ENCODE results near the gene DPYD.

DPYD gene

DNA sequence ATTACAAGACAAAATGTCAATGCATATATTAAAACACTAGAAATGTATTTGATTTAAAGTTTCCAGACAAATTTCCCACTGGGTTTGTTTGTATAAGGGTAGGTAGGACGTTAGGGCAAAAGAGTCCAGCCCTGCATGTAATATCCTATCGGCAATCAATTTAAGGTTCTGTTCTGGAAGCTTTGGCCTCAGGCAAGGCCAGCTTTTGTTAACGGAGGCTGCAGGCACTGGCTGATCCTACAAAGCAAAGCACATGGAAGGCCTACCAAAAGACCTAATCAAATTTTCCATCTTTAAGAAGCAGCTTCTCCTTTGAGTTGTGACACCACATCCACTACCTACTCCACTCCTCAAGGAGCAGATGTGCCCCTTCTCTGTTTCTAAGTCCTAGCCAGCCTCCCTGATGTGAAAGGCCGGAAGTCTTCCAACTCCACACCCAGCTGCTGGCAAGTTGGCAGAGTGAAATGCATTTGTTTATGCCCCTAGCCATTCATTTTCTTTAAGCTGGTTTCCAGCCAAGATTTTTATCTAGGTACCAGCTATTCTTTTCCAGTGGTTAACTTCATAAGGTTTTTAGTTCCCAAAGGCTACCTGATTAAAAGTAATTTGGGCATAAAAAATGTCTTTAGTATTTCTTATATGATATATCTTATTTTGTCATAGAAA is 746.7 kb downstream of the DPYD start:
- Histone ChIP-seq H3K4me3 (ENCODE audit: low read length, poor library complexity, severe bottlenecking) (no peak overlapping the region), H4K20me1 (ENCODE audit: insufficient read depth, low read length, poor library complexity, severe bottlenecking) (no peaks in the 10 kb centered on the region), H2AFZ (ENCODE audit: low read length) (no peak overlapping the region), H3K9me3 (ENCODE audit: insufficient read depth, low read depth, low read length) (no peaks in the 10 kb centered on the region), H3K36me3 (ENCODE audit: insufficient read depth, low read length) (no peaks in the 10 kb centered on the region), H3K9ac (ENCODE audit: low read depth, low read length, poor library complexity, severe bottlenecking) (no peak overlapping the region), H3K27me3 (ENCODE audit: insufficient read depth, low read length, poor library complexity, severe bottlenecking) (no peaks in the 10 kb centered on the region), H3K4me1 (ENCODE audit: insufficient read depth, low read length, poor library complexity, severe bottlenecking) (no peaks in the 10 kb centered on the region), H3K9me2 (replicated peaks; ENCODE audit: low read depth, low read length) (no peaks in the 10 kb centered on the region), H3F3A (ENCODE audit: low read depth) (no peaks in the 10 kb centered on the region), H3K4me2 (ENCODE audit: low read depth, low read length, poor library complexity, severe bottlenecking) (no peak overlapping the region), H3K79me2 (ENCODE audit: insufficient read depth, low read length) (no peaks in the 10 kb centered on the region)
- TF ChIP-seq, protein P1, sequence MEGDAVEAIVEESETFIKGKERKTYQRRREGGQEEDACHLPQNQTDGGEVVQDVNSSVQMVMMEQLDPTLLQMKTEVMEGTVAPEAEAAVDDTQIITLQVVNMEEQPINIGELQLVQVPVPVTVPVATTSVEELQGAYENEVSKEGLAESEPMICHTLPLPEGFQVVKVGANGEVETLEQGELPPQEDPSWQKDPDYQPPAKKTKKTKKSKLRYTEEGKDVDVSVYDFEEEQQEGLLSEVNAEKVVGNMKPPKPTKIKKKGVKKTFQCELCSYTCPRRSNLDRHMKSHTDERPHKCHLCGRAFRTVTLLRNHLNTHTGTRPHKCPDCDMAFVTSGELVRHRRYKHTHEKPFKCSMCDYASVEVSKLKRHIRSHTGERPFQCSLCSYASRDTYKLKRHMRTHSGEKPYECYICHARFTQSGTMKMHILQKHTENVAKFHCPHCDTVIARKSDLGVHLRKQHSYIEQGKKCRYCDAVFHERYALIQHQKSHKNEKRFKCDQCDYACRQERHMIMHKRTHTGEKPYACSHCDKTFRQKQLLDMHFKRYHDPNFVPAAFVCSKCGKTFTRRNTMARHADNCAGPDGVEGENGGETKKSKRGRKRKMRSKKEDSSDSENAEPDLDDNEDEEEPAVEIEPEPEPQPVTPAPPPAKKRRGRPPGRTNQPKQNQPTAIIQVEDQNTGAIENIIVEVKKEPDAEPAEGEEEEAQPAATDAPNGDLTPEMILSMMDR (conservative IDR thresholded peaks at IDR 0.05; ENCODE audit: low read length), result no peak
- TF ChIP-seq EZH2phosphoT487 (IDR thresholded peaks at IDR 0.05; ENCODE audit: borderline replicate concordance), result no peak

DNA sequence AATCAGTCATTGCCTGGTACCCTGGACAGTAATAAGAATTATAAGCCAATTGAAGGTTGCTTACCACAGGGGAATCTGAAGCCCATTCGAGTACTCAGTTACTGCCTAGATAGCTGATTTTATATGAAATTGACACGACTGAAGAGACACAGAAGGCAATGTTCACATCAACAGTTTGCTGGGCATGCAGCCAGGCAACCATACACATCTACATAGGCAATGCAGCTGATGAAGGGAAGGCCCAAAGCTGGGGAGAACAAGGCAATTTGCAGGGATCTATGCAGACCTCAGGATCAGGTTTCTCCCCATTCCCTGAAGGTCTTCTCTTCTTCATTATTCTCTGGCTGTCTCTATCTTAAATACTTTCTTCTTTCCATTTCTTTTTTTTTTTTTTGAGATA is 750.5 kb downstream of the DPYD start:
- Histone ChIP-seq H4K20me1 (ENCODE audit: insufficient read depth, low read length, poor library complexity, severe bottlenecking) (no peaks in the 10 kb centered on the region), H3K27me3 (ENCODE audit: insufficient read depth, low read length, poor library complexity, severe bottlenecking) (no peaks in the 10 kb centered on the region), H3F3A (ENCODE audit: low read depth) (no peaks in the 10 kb centered on the region), H3K9me2 (replicated peaks; ENCODE audit: low read depth, low read length) (no peaks in the 10 kb centered on the region), H3K4me2 (ENCODE audit: low read depth, low read length, poor library complexity, severe bottlenecking) (no peak overlapping the region), H3K4me3 (ENCODE audit: low read length, poor library complexity, severe bottlenecking) (no peak overlapping the region), H3K9ac (ENCODE audit: low read depth, low read length, poor library complexity, severe bottlenecking) (no peak overlapping the region), H3K9me3 (ENCODE audit: insufficient read depth, low read depth, low read length) (no peaks in the 10 kb centered on the region), H3K4me1 (ENCODE audit: insufficient read depth, low read length, poor library complexity, severe bottlenecking) (no peaks in the 10 kb centered on the region), H3K79me2 (ENCODE audit: insufficient read depth, low read length) (no peaks in the 10 kb centered on the region), H3K36me3 (ENCODE audit: insufficient read depth, low read length) (no peaks in the 10 kb centered on the region), H2AFZ (ENCODE audit: low read length) (no peak overlapping the region)
- TF ChIP-seq, protein P1 (conservative IDR thresholded peaks at IDR 0.05; ENCODE audit: low read length), result no peak
- no peak for TF ChIP-seq EZH2phosphoT487 (IDR thresholded peaks at IDR 0.05; ENCODE audit: borderline replicate concordance)

DNA sequence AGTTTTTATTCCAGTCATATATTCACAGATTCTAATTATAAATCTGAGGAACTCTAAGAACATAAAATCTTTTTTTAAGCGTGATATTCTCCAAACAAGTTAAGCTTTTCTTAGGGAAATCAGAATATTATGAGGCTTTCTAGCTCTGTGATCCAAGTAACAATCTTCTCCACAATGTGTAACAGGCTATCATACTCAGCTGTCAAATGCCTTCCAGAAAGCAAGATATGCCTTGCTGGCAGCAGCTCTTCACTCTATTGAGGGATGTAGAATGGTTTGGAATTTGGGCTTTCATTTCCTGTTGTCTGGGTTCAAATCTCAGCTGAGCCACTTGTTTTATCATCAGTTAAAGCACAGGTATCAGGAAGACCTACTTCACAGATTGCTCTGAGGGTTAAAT is 752.8 kb downstream of the DPYD start:
- Histone ChIP-seq H3K4me3 (ENCODE audit: low read length, poor library complexity, severe bottlenecking) (no peak overlapping the region), H2AFZ (ENCODE audit: low read length) (no peak overlapping the region), H3F3A (ENCODE audit: low read depth) (no peaks in the 10 kb centered on the region), H3K9me3 (ENCODE audit: insufficient read depth, low read depth, low read length) (no peaks in the 10 kb centered on the region), H3K79me2 (ENCODE audit: insufficient read depth, low read length) (no peaks in the 10 kb centered on the region), H3K4me2 (ENCODE audit: low read depth, low read length, poor library complexity, severe bottlenecking) (no peak overlapping the region), H3K4me1 (ENCODE audit: insufficient read depth, low read length, poor library complexity, severe bottlenecking) (no peaks in the 10 kb centered on the region), H3K9me2 (replicated peaks; ENCODE audit: low read depth, low read length) (no peaks in the 10 kb centered on the region), H3K36me3 (ENCODE audit: insufficient read depth, low read length) (no peaks in the 10 kb centered on the region), H3K27me3 (ENCODE audit: insufficient read depth, low read length, poor library complexity, severe bottlenecking) (no peaks in the 10 kb centered on the region), H3K9ac (ENCODE audit: low read depth, low read length, poor library complexity, severe bottlenecking) (no peak overlapping the region), H4K20me1 (ENCODE audit: insufficient read depth, low read length, poor library complexity, severe bottlenecking) (no peaks in the 10 kb centered on the region)
- TF ChIP-seq, protein P1 (conservative IDR thresholded peaks at IDR 0.05; ENCODE audit: low read length), result no peak
- TF ChIP-seq EZH2phosphoT487 (IDR thresholded peaks at IDR 0.05; ENCODE audit: borderline replicate concordance), result no peak

Data from Loucy (cell line).